GM10266 (cell line): ENCODE results near the gene PEX14.

Source experiments
- DNase-seq: peaks from one replicate; pipeline ENCODE4 v3.0.0; 2012; ENCODE audit errors: extremely low spot score
- CTCF ChIP-seq: IDR thresholded peaks from 2 replicates; pipeline ENCODE4 v1.5.1; 2012; ENCODE audit warnings: mild to moderate bottlenecking, low read depth; ENCODE audit not compliant: control insufficient read depth, insufficient read depth; ENCODE audit errors: missing control alignments

The PEX14 gene

GRCh38 chr1:10648689-10649516 lies 174.2 kb downstream of the PEX14 start:
- TF ChIP-seq CTCF = no peak
- no peak for DNase-seq

GRCh38 chr1:10649517-10650201 lies 174.9 kb downstream of the PEX14 start:
- TF ChIP-seq CTCF = no peak
- DNase-seq = no peak

- no peak for DNase-seq
- TF ChIP-seq CTCF = no peak
Observed at GRCh38 chr1:10650556-10651388, 176.0 kb downstream of the PEX14 start.

- no peak for TF ChIP-seq CTCF
- DNase-seq = no peak
Observed at GRCh38 chr1:10651389-10651766, 176.6 kb downstream of the PEX14 start.

GRCh38 chr1:10651793-10652192 lies 177.0 kb downstream of the PEX14 start:
- no peak for TF ChIP-seq CTCF
- DNase-seq = no peak

GRCh38 chr1:10652626-10653025 lies 177.9 kb downstream of the PEX14 start:
- no peak for TF ChIP-seq CTCF
- DNase-seq = no peak
